Stomach smooth muscle (tissue), 2 donors: ENCODE results near the gene DESI1.
"Not testable (repeated sequence)": the region's sequence is repeated elsewhere in the genome, so short reads cannot be mapped to it uniquely, and the experiment has no call there.

Experiments
- H3K27ac ChIP-seq: one replicate; pipeline ENCODE4 v1.7.0; 2013; ENCODE audit warnings: mild to moderate bottlenecking, low read length, inconsistent platforms
- H3K27me3 ChIP-seq, 2 donors: one replicate each; pipeline ENCODE4 v1.7.0; 2013; ENCODE audit warnings: low read length in 2 of 2; ENCODE audit not compliant: insufficient read depth in 2 of 2, control insufficient read depth in 1 of 2
- H3K36me3 ChIP-seq, 2 donors: one replicate each; pipeline ENCODE4 v1.7.0; 2013; ENCODE audit warnings: low read length in 2 of 2; ENCODE audit not compliant: control insufficient read depth in 2 of 2, insufficient read depth in 2 of 2
- H3K4me1 ChIP-seq: one replicate; pipeline ENCODE4 v1.7.0; 2013; ENCODE audit warnings: low read length; ENCODE audit not compliant: control insufficient read depth, insufficient read depth
- H3K4me3 ChIP-seq, 2 donors: one replicate each; pipeline ENCODE4 v1.7.0; 2013; ENCODE audit warnings: low read length in 2 of 2
- H3K9ac ChIP-seq, 2 donors: one replicate each; pipeline ENCODE4 v1.7.0; 2013; ENCODE audit warnings: low read length in 2 of 2, mild to moderate bottlenecking in 1 of 2
- H3K9me3 ChIP-seq, 2 donors: one replicate each; pipeline ENCODE4 v1.7.0; 2013; ENCODE audit warnings: low read length in 2 of 2; ENCODE audit not compliant: control insufficient read depth in 2 of 2
- donor health status: healthy.
- donor health status: Pancreatic carcinoma.

DESI1 gene

DNA sequence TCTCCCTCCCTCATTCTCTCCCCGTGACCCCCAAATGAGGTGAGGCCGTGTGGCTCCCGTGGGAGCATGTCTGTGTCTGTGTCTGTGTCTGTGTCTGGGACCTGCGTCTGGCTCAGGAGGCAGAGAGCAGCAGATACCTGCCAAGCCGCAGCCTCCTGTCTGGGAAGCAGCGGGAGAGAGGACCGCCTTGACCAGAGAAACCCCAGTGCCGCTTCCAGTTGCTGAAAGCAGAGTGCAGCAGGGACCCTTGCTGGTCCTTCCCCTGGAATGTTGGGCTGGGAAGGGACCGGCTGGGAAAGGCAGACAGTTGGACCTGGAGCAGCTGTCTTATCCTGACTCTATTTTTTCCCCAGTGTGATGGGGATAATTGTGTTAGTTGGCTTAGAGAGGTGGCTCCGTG lies 59.5 kb downstream of the DESI1 start:
- H3K27ac ChIP-seq, result peak overlapping the region; percentile 31
- H3K36me3 ChIP-seq, result no peaks in the 10 kb centered on the region
- peak overlapping the region; percentile 33 to 66 for H3K9ac ChIP-seq
- H3K4me1 ChIP-seq, result peaks cover 38% of the 10 kb centered on the region
- H3K27me3 ChIP-seq, result no peaks in the 10 kb centered on the region
- H3K4me3 ChIP-seq, result peak overlapping the region; percentile 66 to 70
- H3K9me3 ChIP-seq, result no peaks in the 10 kb centered on the region

- no peaks in the 10 kb centered on the region for H3K9me3 ChIP-seq
- H3K36me3 ChIP-seq, result no peaks in the 10 kb centered on the region
- no peak overlapping the region for H3K4me3 ChIP-seq
- H3K27ac ChIP-seq, result no peak overlapping the region
- no peak overlapping the region for H3K9ac ChIP-seq
- peaks cover 40% of the 10 kb centered on the region for H3K4me1 ChIP-seq
- no peaks in the 10 kb centered on the region for H3K27me3 ChIP-seq
Observed at GRCh38 chr22:41560095-41560471, 60.8 kb downstream of the DESI1 start.

GRCh38 chr22:41558241-41558630 lies 62.6 kb downstream of the DESI1 start:
- peaks cover 36% of the 10 kb centered on the region for H3K4me1 ChIP-seq
- H3K27ac ChIP-seq, H3K4me3 ChIP-seq, H3K36me3 ChIP-seq, H3K27me3 ChIP-seq, H3K9ac ChIP-seq, H3K9me3 ChIP-seq: not testable (repeated sequence)

- Histone ChIP-seq H3K36me3 (no peaks in the 10 kb centered on the region), H3K27me3 (no peaks in the 10 kb centered on the region), H3K9ac (peak overlapping the region; percentile 15 to 42), H3K9me3 (no peaks in the 10 kb centered on the region), H3K27ac (no peak overlapping the region), H3K4me3 (peak overlapping the region; percentile 14 to 40), H3K4me1 (peaks cover 31% of the 10 kb centered on the region)
Observed at GRCh38 chr22:41557401-41558240, 63.2 kb downstream of the DESI1 start.

DNA sequence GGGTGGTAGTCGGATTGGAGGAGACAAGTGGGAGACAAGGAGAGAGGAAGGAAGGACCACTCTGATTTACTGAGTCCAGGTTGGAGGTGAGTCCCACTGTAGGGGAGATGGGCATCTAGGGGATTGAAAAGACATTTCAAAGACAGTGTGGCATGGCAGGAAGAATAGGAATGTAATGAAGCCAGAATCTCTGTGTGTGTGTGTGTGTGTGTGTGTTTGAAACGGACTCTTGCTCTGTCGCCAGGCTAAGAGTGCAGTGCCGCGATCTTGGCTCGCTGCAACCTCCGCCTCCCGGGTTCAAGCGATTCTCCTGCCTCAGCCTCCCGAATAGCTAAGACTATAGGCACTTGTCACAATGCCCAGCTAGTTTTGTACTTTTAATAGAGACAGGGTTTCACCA lies 64.3 kb downstream of the DESI1 start:
- Histone ChIP-seq H3K27me3 (no peaks in the 10 kb centered on the region), H3K27ac (no peak overlapping the region), H3K36me3 (no peaks in the 10 kb centered on the region)

GRCh38 chr22:41555325-41555982 lies 65.4 kb downstream of the DESI1 start:
- H3K27ac ChIP-seq, result no peak overlapping the region
- H3K27me3 ChIP-seq, result no peaks in the 10 kb centered on the region
- H3K4me1 ChIP-seq, result peaks cover 16% of the 10 kb centered on the region
- no peak overlapping the region for H3K4me3 ChIP-seq
- H3K36me3 ChIP-seq, result no peaks in the 10 kb centered on the region
- no peak overlapping the region for H3K9ac ChIP-seq
- H3K9me3 ChIP-seq, result no peaks in the 10 kb centered on the region

More for the DNA sequence above, 64.3 kb downstream of the DESI1 start:
- Histone ChIP-seq H3K9ac (no peak overlapping the region), H3K9me3 (no peaks in the 10 kb centered on the region), H3K4me3 (no peak overlapping the region), H3K4me1 (peaks cover 26% of the 10 kb centered on the region)

GRCh38 chr22:41551877-41552582 lies 68.8 kb downstream of the DESI1 start:
- Histone ChIP-seq H3K36me3 (no peaks in the 10 kb centered on the region), H3K4me3 (no peak overlapping the region), H3K27ac (no peak overlapping the region), H3K4me1 (peaks cover 4% of the 10 kb centered on the region), H3K9ac (no peak overlapping the region), H3K27me3 (no peaks in the 10 kb centered on the region), H3K9me3 (no peaks in the 10 kb centered on the region)

DNA sequence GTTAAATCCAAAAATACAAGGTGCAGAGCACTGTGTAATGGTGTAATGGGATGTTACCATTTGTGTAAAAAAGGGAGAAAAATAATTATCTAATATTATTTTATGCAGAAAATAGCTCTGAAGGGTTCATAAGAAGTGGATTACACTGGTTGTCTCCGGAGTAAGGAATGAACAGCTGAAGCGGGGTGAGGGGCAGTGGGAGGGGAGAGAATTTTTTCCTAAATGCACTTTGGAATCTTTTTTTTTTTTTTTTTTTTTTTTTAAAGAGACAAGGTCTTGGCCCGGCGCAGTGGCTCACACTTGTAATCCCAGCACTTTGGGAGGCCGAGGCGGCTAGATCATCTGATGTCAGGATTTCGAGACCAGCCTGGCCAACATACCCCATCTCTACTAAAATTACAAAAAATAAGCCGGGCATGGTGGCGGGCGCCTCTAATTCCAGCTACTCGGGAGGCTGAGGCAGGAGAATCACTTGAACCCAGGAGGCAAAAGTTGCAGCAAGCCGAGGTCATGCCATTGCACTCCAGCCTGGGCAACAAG lies 69.8 kb downstream of the DESI1 start:
- Histone ChIP-seq H3K36me3 (no peaks in the 10 kb centered on the region), H3K9ac (no peak overlapping the region), H3K4me3 (no peak overlapping the region), H3K4me1 (peaks cover 2% of the 10 kb centered on the region), H3K27ac (no peak overlapping the region), H3K27me3 (no peaks in the 10 kb centered on the region), H3K9me3 (no peaks in the 10 kb centered on the region)

GRCh38 chr22:41548830-41549211 lies 72.0 kb downstream of the DESI1 start:
- Histone ChIP-seq H3K27ac (no peak overlapping the region), H3K4me3 (no peak overlapping the region), H3K4me1 (no peaks in the 10 kb centered on the region), H3K36me3 (no peaks in the 10 kb centered on the region), H3K27me3 (no peaks in the 10 kb centered on the region), H3K9me3 (no peaks in the 10 kb centered on the region), H3K9ac (no peak overlapping the region)
